Ovary (tissue), 9 donors: ENCODE data around the gene MB. TPM values are rescaled to one million over a fixed set of nuclear protein-coding genes. Genes with fewer than 3 reads are reported as not detected.

Experiments used
- DNase-seq, 5 donors: peaks; one replicate each; pipeline ENCODE4 v3.0.0-alpha.2; 2019 to 2020
- H3K27ac ChIP-seq, 2 donors: fragments of 200-600 bp; one replicate each; pipeline versions ENCODE4 v1.5.1 to v1.8.0; 2019 to 2022
- H3K27me3 ChIP-seq: fragments of 200-600 bp; one replicate; pipeline ENCODE4 v1.8.0; 2022
- H3K36me3 ChIP-seq: fragments of 200-600 bp; sonication (generic); one replicate; pipeline ENCODE4 v1.5.1; 2019
- H3K4me1 ChIP-seq: one replicate; pipeline ENCODE4 v1.8.1; 2013; ENCODE audit warnings: mild to moderate bottlenecking, moderate library complexity; ENCODE audit not compliant: insufficient read depth
- H3K4me3 ChIP-seq: fragments of 200-600 bp; sonication (generic); one replicate; pipeline ENCODE4 v1.5.1; 2017
- H3K9me3 ChIP-seq, 2 donors: fragments of 200-600 bp in 1 of 2; sonication (generic) in 1 of 2; one replicate each; pipeline versions ENCODE4 v1.5.1 to v1.8.1; 2013 to 2019; ENCODE audit warnings: mild to moderate bottlenecking in 1 of 2, moderate library complexity in 1 of 2
- EP300 ChIP-seq: sonication (generic); formaldehyde crosslinking; IDR thresholded peaks from one replicate; pipeline ENCODE4 v1.6.1; 2017; ENCODE audit warnings: antibody characterized with exemption
- POLR2A ChIP-seq: fragments of 450-650 bp; IDR thresholded peaks from one replicate; pipeline ENCODE4 v1.6.1; 2017; ENCODE audit warnings: antibody characterized with exemption, mild to moderate bottlenecking, moderate library complexity
- WGBS, 3 donors: extraction: QIAGEN DNeasy Blood & Tissue Kit in 1 of 3; methylation state at CpG; one replicate each; pipeline versions ENCODE4 v1.1.5 to v1.1.7; 2013 to 2017; 5-methylcytosine and 5-hydroxymethylcytosine counted together
- intact Hi-C, 4 donors: fragments of 100-400 bp; cut with DNase I; formaldehyde crosslinking; loops; one replicate each; pipeline versions ENCODE4 v1.11.0 to v1.15.1; 2022 to 2023
- polyA plus RNA-seq, 2 donors: library from polyadenylated mRNA; stranded (reverse); fragments of 200-250 nt in 1 of 2; fragments of 350-450 nt in 1 of 2; fragmentation: Illumina TruSeq in 1 of 2; extraction: RNeasy Lipid Tissue Mini Kit (QIAGEN cat#74804) in 1 of 2; gene quantifications; one replicate each; pipeline ENCODE4 v1.2.3, GENCODE V29; 2013 to 2014
- total RNA-seq, 7 donors: library from RNA; depleted of rRNA in 2 of 7; stranded (reverse); fragments of >200 nt in 2 of 7; fragmentation: NEBNext Ultra II Directional in 3 of 7; extraction: Animal tissue kit (Norgen Biotek cat#: 25700) in 3 of 7; gene quantifications; one replicate each; pipeline versions ENCODE4 v1.1.0 to v1.2.4, GENCODE V29; 2016 to 2023
- TF ChIP-seq, protein P1 (sequence below), 3 donors: fragments of 450-650 bp in 2 of 3; fragments of 200-600 bp in 1 of 3; IDR thresholded peaks; one replicate each; pipeline versions ENCODE4 v1.5.1 to v1.8.0; 2016 to 2022; ENCODE audit warnings: antibody characterized with exemption in 3 of 3, mild to moderate bottlenecking in 1 of 3
- donor health status: DM: no; HTN: no; CAD: no; lungs with moderate emphysema.
- donor health status: DM: no; HTN: no; CAD: no.
- donor health status: Bipolar disorder and iron deficiency.
- donor health status: DM: yes; HTN: yes; CAD: no.
- donor health status: DM: no; HTN: no; CAD: no.
- donor health status: DM: yes; HTN: yes; CAD: no.

The MB gene
- total and polyA plus RNA-seq, 9 donors = 1.3 to 3.0 (median 1.9) TPM; not detected in 3

DNA sequence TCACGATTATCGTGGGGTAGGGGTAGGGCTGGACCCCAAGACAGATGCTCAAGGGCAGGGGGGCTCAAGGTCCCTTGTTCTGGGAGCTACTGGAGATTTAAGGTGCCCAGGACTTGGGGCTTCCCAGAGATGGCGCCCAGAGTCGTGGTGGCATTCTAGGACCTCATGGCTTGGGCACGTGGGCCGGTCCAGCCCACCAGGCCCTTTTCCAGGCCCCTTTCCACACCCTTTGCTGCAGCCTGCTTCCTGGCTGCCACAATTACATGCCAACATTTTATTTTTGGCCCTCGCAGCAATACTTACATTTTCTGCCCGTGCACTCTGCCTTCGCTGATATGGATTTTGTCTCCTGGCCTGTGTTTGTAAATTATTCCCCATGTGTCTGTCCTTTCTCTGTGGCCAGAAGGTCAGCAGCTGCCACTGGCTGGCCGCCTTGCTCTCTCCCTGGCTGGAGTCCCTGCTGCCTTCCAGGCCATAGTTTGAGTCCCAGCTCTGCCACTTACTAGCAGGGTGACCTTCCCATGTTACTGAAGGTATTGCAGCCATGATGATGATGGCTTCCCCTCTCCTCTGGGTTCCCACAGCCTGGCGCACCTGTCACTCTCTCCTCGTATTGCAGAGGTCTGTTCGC lies 11.2 kb downstream of the MB start:
- Histone ChIP-seq H3K4me1 (peaks cover 5% of the 10 kb centered on the region), H3K27me3 (no peaks in the 10 kb centered on the region), H3K4me3 (no peak overlapping the region), H3K9me3 (no peaks in the 10 kb centered on the region), H3K27ac (peak overlapping the region in 1 of 2 donors; percentile 8), H3K36me3 (no peaks in the 10 kb centered on the region)
- TF ChIP-seq, protein P1, sequence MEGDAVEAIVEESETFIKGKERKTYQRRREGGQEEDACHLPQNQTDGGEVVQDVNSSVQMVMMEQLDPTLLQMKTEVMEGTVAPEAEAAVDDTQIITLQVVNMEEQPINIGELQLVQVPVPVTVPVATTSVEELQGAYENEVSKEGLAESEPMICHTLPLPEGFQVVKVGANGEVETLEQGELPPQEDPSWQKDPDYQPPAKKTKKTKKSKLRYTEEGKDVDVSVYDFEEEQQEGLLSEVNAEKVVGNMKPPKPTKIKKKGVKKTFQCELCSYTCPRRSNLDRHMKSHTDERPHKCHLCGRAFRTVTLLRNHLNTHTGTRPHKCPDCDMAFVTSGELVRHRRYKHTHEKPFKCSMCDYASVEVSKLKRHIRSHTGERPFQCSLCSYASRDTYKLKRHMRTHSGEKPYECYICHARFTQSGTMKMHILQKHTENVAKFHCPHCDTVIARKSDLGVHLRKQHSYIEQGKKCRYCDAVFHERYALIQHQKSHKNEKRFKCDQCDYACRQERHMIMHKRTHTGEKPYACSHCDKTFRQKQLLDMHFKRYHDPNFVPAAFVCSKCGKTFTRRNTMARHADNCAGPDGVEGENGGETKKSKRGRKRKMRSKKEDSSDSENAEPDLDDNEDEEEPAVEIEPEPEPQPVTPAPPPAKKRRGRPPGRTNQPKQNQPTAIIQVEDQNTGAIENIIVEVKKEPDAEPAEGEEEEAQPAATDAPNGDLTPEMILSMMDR (IDR thresholded peaks at IDR 0.05) = no peak
- TF ChIP-seq EP300 = no peak
- TF ChIP-seq POLR2A = no peak
- DNase-seq = peak in 1 of 5 donors; percentile 30
- intact Hi-C loops = no loop called here
- WGBS, 3 donors = 49 to 71% (median 58%) methylated on average over 13 of the region's 13 CpGs

DNA sequence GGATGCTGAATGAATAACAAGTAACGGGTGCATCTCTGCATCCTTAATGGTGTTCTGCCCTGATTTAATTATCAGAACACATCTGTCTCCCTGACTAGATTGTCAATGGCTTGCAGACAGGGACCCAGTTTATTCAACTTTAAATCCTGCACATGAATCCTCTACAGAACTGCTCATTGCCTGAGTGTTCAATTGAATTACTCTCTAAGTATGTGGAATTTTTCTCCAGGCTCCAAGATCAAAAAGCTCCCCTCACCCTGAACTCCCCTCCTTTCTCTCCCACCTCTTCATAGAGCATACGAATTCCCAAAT lies 11.8 kb downstream of the MB start:
- H3K27ac ChIP-seq = no peak overlapping the region
- no peaks in the 10 kb centered on the region for H3K36me3 ChIP-seq
- intact Hi-C loops = no loop called here

DNA sequence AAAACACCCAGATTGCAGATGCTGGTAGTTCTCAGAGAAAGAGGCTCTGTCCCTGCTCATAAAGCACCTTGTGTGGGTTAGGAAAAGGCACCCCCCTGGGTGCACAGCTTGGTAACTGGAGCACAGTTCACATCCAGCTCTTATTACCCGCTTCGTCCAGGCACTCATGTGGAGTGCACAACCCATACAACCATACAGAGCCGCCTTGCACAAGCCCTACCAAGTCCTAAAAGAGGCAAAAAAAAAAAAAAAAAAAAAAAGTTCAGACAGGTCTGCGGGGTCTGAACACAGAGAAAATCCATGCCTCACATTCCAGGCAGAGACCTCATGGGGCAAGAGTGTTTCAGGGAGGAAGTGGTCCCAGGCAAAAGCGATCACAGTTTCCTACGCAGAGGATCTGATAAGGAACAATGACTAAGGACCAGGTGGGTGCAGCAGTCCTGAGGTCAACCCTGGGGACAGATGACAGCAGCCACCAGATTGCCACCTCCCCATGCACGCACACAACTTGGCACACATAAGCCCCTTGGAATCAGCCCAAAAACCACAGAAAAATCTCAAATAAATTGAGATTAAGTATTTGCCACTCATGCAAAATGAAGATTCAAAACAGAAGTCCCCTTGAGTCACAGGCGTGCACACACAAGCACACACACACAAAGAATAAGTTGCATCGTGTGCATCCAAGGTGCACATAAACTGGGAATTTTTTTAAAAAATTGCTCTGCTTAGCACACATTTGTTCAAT lies 12.3 kb downstream of the MB start:
- H3K4me1 ChIP-seq = peaks cover 5% of the 10 kb centered on the region
- TF ChIP-seq POLR2A (no peak), EP300 (no peak)
- TF ChIP-seq, protein P1 (IDR thresholded peaks at IDR 0.05) = no peak
- intact Hi-C loops = no loop called here
- no peaks in the 10 kb centered on the region for H3K27me3 ChIP-seq
- WGBS, 3 donors = 60 to 66% (median 62%) methylated on average over 9 of the region's 9 CpGs
- H3K9me3 ChIP-seq = no peaks in the 10 kb centered on the region
- DNase-seq = no peak
- H3K27ac ChIP-seq = no peak overlapping the region
- H3K36me3 ChIP-seq = no peaks in the 10 kb centered on the region
- H3K4me3 ChIP-seq = no peak overlapping the region

More for the DNA sequence above, 11.8 kb downstream of the MB start:
- Histone ChIP-seq H3K4me1 (peaks cover 5% of the 10 kb centered on the region), H3K27me3 (no peaks in the 10 kb centered on the region), H3K9me3 (no peaks in the 10 kb centered on the region), H3K4me3 (no peak overlapping the region)
- 52 to 65% (median 59%) methylated on average over 2 of the region's 2 CpGs for WGBS, 3 donors
- DNase-seq = no peak
- TF ChIP-seq, protein P1 (IDR thresholded peaks at IDR 0.05) = no peak
- TF ChIP-seq POLR2A (no peak), EP300 (no peak)

DNA sequence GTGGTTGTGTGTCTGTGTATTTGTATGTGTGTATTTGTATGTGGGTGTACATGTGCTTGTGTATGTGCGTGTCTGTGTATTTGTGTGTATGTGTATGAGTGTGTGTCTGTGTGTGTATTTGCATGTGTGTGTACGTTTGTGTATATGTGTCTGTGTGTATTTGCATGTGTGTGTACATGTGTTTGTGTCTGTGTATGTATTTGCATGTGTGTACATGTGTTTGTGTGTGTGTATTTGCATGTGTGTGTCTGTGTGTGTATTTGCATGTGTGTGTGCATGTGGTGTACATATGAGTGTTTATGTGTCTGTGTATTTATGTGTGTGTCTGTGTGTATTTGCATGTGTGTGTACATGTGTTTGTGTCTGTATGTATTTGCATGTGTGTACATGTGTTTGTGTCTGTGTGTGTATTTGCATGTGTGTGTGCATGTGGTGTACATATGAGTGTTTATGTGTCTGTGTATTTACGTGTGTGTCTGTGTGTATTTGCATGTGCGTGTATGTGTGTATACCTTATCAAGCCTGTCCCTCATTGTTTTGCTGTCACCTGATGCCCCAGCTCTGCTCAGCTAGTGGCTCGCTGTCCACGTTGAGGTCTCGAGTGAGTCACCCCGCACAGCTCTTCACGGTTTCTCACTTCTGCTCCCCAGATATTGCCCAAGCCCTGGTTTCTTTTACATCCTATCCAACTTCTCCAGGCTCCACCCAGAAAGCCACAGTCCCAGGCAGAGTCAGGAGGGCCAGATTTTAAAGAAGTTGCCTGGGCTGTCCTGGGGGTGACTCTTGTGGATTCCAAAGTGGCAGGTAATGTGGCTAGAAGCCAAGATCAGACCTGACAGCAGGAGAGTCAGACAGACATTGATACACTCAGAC lies 15.2 kb downstream of the MB start:
- Histone ChIP-seq H3K36me3 (no peaks in the 10 kb centered on the region), H3K9me3 (no peaks in the 10 kb centered on the region), H3K27ac (no peak overlapping the region), H3K27me3 (no peaks in the 10 kb centered on the region), H3K4me3 (no peak overlapping the region), H3K4me1 (peaks cover 5% of the 10 kb centered on the region)
- 72 to 80% (median 75%) methylated on average over 9 of the region's 9 CpGs for WGBS, 3 donors
- no peak for DNase-seq
- no peak for TF ChIP-seq EP300
- no peak for TF ChIP-seq POLR2A
- TF ChIP-seq, protein P1 (IDR thresholded peaks at IDR 0.05) = no peak
- intact Hi-C loops = no loop called here
